DOHH2 (cell line): ENCODE results near the gene TCHHL1.
A peak's percentile ranks its signal among the peaks of the same experiment; 100 is the strongest.

ENCODE experiments used
- H3F3A ChIP-seq: fragments of 200-600 bp; sonication (generic), shearing (Covaris generic); 2 replicates; pipeline ENCODE4 v1.6.0; 2016; ENCODE audit warnings: antibody characterized with exemption, mild to moderate bottlenecking; ENCODE audit not compliant: control insufficient read depth, insufficient read depth
- H3K27ac ChIP-seq: fragments of 200-600 bp; sonication (generic); 2 replicates; pipeline ENCODE4 v1.5.1; 2014; ENCODE audit warnings: low read depth, mild to moderate bottlenecking, low read length, moderate library complexity
- H3K27me3 ChIP-seq: fragments of 200-600 bp; sonication (generic); 2 replicates; pipeline ENCODE4 v1.6.1; 2014; ENCODE audit warnings: mild to moderate bottlenecking, low read length, mixed read lengths; ENCODE audit not compliant: control insufficient read depth
- H3K36me3 ChIP-seq: fragments of 200-600 bp; sonication (generic); 2 replicates; pipeline ENCODE4 v1.6.1; 2014; ENCODE audit warnings: mild to moderate bottlenecking, low read length, moderate library complexity, mixed read lengths; ENCODE audit not compliant: control insufficient read depth
- H3K4me1 ChIP-seq: fragments of 200-600 bp; sonication (generic); 2 replicates; pipeline ENCODE4 v1.6.1; 2014; ENCODE audit warnings: mild to moderate bottlenecking, low read length, mixed read lengths; ENCODE audit not compliant: control insufficient read depth
- H3K4me2 ChIP-seq: fragments of 200-600 bp; sonication (generic); 2 replicates; pipeline ENCODE4 v1.6.0; 2014; ENCODE audit warnings: mild to moderate bottlenecking, low read length, moderate library complexity
- H3K4me3 ChIP-seq: fragments of 200-600 bp; sonication (generic); 2 replicates; pipeline ENCODE4 v1.5.1; 2014; ENCODE audit warnings: mild to moderate bottlenecking, low read length, mixed read lengths
- H3K79me2 ChIP-seq: fragments of 200-600 bp; sonication (generic); 2 replicates; pipeline ENCODE4 v1.6.1; 2014; ENCODE audit warnings: mild to moderate bottlenecking, low read length, mixed read lengths; ENCODE audit not compliant: control insufficient read depth
- H3K9me2 ChIP-seq: fragments of 200-600 bp; sonication (generic); replicated peaks from 2 replicates; pipeline ENCODE4 v1.6.1; 2014; ENCODE audit warnings: mild to moderate bottlenecking, low read length, mixed read lengths; ENCODE audit not compliant: control insufficient read depth
- H3K9me3 ChIP-seq: fragments of 200-600 bp; sonication (generic); 2 replicates; pipeline ENCODE4 v1.6.1; 2014; ENCODE audit warnings: antibody characterized with exemption, low read length, mixed read lengths; ENCODE audit not compliant: control insufficient read depth, insufficient read depth
- H4K20me1 ChIP-seq: fragments of 200-600 bp; sonication (generic); 2 replicates; pipeline ENCODE4 v1.6.0; 2014; ENCODE audit warnings: low read depth, mild to moderate bottlenecking, antibody characterized with exemption, low read length, moderate library complexity; ENCODE audit not compliant: control insufficient read depth, insufficient read depth
- CTCF ChIP-seq: fragments of 200-600 bp; sonication (generic); IDR thresholded peaks from one replicate; pipeline ENCODE4 v1.5.1; 2014; ENCODE audit warnings: antibody characterized with exemption, mild to moderate bottlenecking, low read depth, low read length; ENCODE audit not compliant: poor library complexity, severe bottlenecking
- EZH2phosphoT487 ChIP-seq: fragments of 200-600 bp; sonication (generic); IDR thresholded peaks from 2 replicates; pipeline ENCODE4 v1.6.1; 2017; ENCODE audit warnings: borderline replicate concordance, mild to moderate bottlenecking, antibody characterized with exemption, low read length, moderate library complexity, mixed read lengths

Gene TCHHL1

GRCh38 chr1:152111515-152111968 is 22.7 kb upstream of the TCHHL1 start:
- no peak overlapping the region for H3K27ac ChIP-seq

DNA sequence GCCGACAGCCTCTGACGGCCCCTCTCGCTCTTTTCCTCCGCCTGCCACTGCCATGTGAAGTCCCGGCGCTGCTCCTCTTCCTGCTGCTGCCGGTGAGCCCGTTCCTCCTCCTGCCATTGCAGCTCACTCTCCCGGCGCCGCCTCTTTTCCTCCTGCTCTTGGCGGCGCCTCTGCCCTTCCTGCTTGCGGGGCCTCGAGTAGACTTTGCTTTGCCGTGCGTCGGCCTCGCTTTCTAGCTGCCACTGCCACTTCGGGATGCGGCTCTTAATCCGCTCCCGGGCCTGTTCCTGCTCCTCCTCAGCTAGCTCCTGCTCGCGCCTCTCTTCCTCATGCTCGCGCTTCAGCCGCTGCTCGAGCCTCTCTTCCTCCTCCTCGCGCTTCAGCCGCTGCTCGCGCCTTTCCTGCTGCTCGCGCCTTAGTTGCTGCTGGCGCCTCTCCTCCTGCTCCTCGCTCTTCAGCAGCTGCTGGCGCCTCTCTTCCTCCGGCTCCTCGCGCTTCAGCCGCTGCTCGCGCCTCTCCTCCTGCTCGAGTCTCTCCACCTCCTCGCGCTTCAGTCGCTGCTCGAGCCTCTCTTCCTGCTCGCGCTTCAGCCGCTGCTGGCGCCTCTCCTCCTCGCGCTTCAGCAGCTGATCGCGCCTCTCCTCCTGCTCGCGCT is 22.1 kb upstream of the TCHHL1 start:
- Histone ChIP-seq H3K27ac (no peak overlapping the region), H3K4me2 (peak overlapping the region; percentile 90), H3K4me3 (peak overlapping the region; percentile 76), H3F3A (peaks cover 7% of the 10 kb centered on the region; the same call in 1 of the 2 replicates), H3K36me3 (no peaks in the 10 kb centered on the region), H3K9me3 (peaks cover 19% of the 10 kb centered on the region), H3K9me2 (no peaks in the 10 kb centered on the region), H3K79me2 (no peaks in the 10 kb centered on the region), H3K27me3 (peaks cover 56% of the 10 kb centered on the region), H4K20me1 (no peaks in the 10 kb centered on the region), H3K4me1 (peaks cover 27% of the 10 kb centered on the region)
- no peak for TF ChIP-seq CTCF
- no peak for TF ChIP-seq EZH2phosphoT487

More at GRCh38 chr1:152111515-152111968, 22.7 kb upstream of the TCHHL1 start:
- H3K4me3 ChIP-seq: peak overlapping the region; percentile 76
- H3K79me2 ChIP-seq: no peaks in the 10 kb centered on the region
- no peaks in the 10 kb centered on the region for H3K36me3 ChIP-seq
- H3K9me2 ChIP-seq: no peaks in the 10 kb centered on the region
- peaks cover 27% of the 10 kb centered on the region for H3K4me1 ChIP-seq
- TF ChIP-seq CTCF (no peak), EZH2phosphoT487 (no peak)
- H3K9me3 ChIP-seq: peaks cover 19% of the 10 kb centered on the region
- peaks cover 7% of the 10 kb centered on the region; the same call in 1 of the 2 replicates for H3F3A ChIP-seq
- H4K20me1 ChIP-seq: no peaks in the 10 kb centered on the region
- peak overlapping the region; percentile 90 for H3K4me2 ChIP-seq
- peaks cover 57% of the 10 kb centered on the region for H3K27me3 ChIP-seq

- Histone ChIP-seq H3K4me3 (no peak overlapping the region), H3K4me1 (peaks cover 27% of the 10 kb centered on the region), H3K9me3 (peaks cover 19% of the 10 kb centered on the region), H4K20me1 (no peaks in the 10 kb centered on the region), H3K27ac (no peak overlapping the region), H3F3A (peaks cover 7% of the 10 kb centered on the region; the same call in 1 of the 2 replicates), H3K79me2 (no peaks in the 10 kb centered on the region), H3K4me2 (peak overlapping the region; percentile 90; the same call in 1 of the 2 replicates), H3K9me2 (no peaks in the 10 kb centered on the region), H3K36me3 (no peaks in the 10 kb centered on the region), H3K27me3 (peaks cover 56% of the 10 kb centered on the region)
- TF ChIP-seq CTCF (no peak), EZH2phosphoT487 (no peak)
Observed at GRCh38 chr1:152110365-152110859, 21.5 kb upstream of the TCHHL1 start.
